PC-3 (cell line): ENCODE measurements around the gene WDR27. TPM values are rescaled to one million over a fixed set of nuclear protein-coding genes. Genes with fewer than 3 reads are reported as not detected.

Source experiments
- ATAC-seq: fragments of 200-7000 bp; cut with Tn5 transposase; 2 replicates; pipeline ENCODE4 v1.9.1; 2020; ENCODE audit warnings: mild to moderate bottlenecking, moderate library complexity
- BruUV-seq: library from RNA; stranded (reverse); fragments of 400-500 nt; replicated peaks from 2 replicates; lab custom pipeline; 2021; lab: Mats Ljungman, UMichigan
- CTCF ChIA-PET: fragments of 300-600 bp; sonication (Branson Sonifier 250); formaldehyde crosslinking; loops from one replicate; lab custom pipeline; 2022; ENCODE audit warnings: antibody characterized with exemption; lab: Charles Lee
- POLR2A ChIA-PET: fragments of 300-600 bp; sonication (Branson Sonifier 250); formaldehyde crosslinking; loops from one replicate; lab custom pipeline; 2022; ENCODE audit warnings: antibody characterized with exemption; ENCODE audit not compliant: unreplicated experiment; lab: Charles Lee
- DNase-seq: peaks from one replicate; pipeline ENCODE4 v3.0.0-alpha.2; 2015
- H2AFZ ChIP-seq: fragments of 300-600 bp; sonication (generic); 2 replicates; pipeline ENCODE4 v1.6.0; 2016; ENCODE audit warnings: antibody characterized with exemption, low read length
- H3F3A ChIP-seq: fragments of 300-600 bp; sonication (generic); one replicate; pipeline ENCODE4 v1.6.0; 2017; ENCODE audit warnings: antibody characterized with exemption, low read length, control low read depth, mild to moderate bottlenecking; ENCODE audit not compliant: unreplicated experiment
- H3K27ac ChIP-seq: fragments of 300-600 bp; sonication (generic); 2 replicates; pipeline ENCODE4 v1.5.1; 2016; ENCODE audit warnings: mild to moderate bottlenecking, low read length
- H3K27me3 ChIP-seq: fragments of 300-600 bp; sonication (generic); 2 replicates; pipeline ENCODE4 v1.6.1; 2016; ENCODE audit warnings: low read length, mixed read lengths
- H3K36me3 ChIP-seq: fragments of 300-600 bp; sonication (generic); 2 replicates; pipeline ENCODE4 v1.6.1; 2016; ENCODE audit warnings: low read depth, mixed run types, low read length, mixed read lengths
- H3K4me1 ChIP-seq: fragments of 300-600 bp; sonication (generic); 2 replicates; pipeline ENCODE4 v1.5.1; 2016; ENCODE audit warnings: low read length; ENCODE audit not compliant: insufficient read depth
- H3K4me2 ChIP-seq: fragments of 300-600 bp; sonication (generic); 2 replicates; pipeline ENCODE4 v1.6.0; 2016; ENCODE audit warnings: low read length
- H3K4me3 ChIP-seq: fragments of 300-600 bp; sonication (generic); 2 replicates; pipeline ENCODE4 v1.5.1; 2016; ENCODE audit warnings: mild to moderate bottlenecking, low read length, mixed read lengths
- H3K79me2 ChIP-seq: fragments of 300-600 bp; sonication (generic); 2 replicates; pipeline ENCODE4 v1.6.1; 2017; ENCODE audit warnings: low read length, mixed read lengths
- H3K9ac ChIP-seq: fragments of 300-600 bp; sonication (generic); 2 replicates; pipeline ENCODE4 v1.6.0; 2016; ENCODE audit warnings: mild to moderate bottlenecking, low read length
- H3K9me2 ChIP-seq: fragments of 300-600 bp; sonication (generic); replicated peaks from 2 replicates; pipeline ENCODE4 v1.6.1; 2016; ENCODE audit warnings: mixed run types, low read length, mixed read lengths
- H3K9me3 ChIP-seq: fragments of 300-600 bp; sonication (generic); 2 replicates; pipeline ENCODE4 v1.6.1; 2016; ENCODE audit warnings: low read length, mixed read lengths
- H4K20me1 ChIP-seq: fragments of 300-600 bp; sonication (generic); 2 replicates; pipeline ENCODE4 v1.6.1; 2016; ENCODE audit warnings: low read length, mixed read lengths
- CTCF ChIP-seq: fragments of 300-600 bp; sonication (generic); conservative IDR thresholded peaks from 2 replicates; pipeline ENCODE4 v1.5.1; 2017; ENCODE audit warnings: antibody characterized with exemption, low read depth, mild to moderate bottlenecking, low read length
- EZH2 ChIP-seq: fragments of 300-600 bp; sonication (generic); IDR thresholded peaks from one replicate; pipeline ENCODE4 v1.6.1; 2017; ENCODE audit warnings: antibody characterized with exemption, mild to moderate bottlenecking, low read length; ENCODE audit not compliant: unreplicated experiment
- EZH2phosphoT487 ChIP-seq: fragments of 300-600 bp; sonication (generic); IDR thresholded peaks from 2 replicates; pipeline ENCODE4 v1.6.1; 2018; ENCODE audit warnings: mild to moderate bottlenecking, antibody characterized with exemption, low read length, borderline replicate concordance
- intact Hi-C: fragments of 100-400 bp; cut with micrococcal nuclease; formaldehyde crosslinking; loops from 2 replicates; pipeline ENCODE4 v1.9.0; 2023
- total RNA-seq: library from RNA; depleted of rRNA; stranded (reverse); fragments of >200 nt; gene quantifications from 2 replicates; pipeline ENCODE4 v1.2.3, GENCODE V29; 2014

WDR27 gene
- total RNA-seq, 1 experiment from 2014 or later, result 20.0 TPM

GRCh38 chr6:169452117-169452868 lies 249.5 kb downstream of the WDR27 start:
- no TSS peak for BruUV-seq
- Histone ChIP-seq H3K4me2 (no peak overlapping the region), H3K27ac (no peak overlapping the region), H3K4me1 (no peaks in the 10 kb centered on the region), H3K36me3 (no peaks in the 10 kb centered on the region), H3F3A (no peaks in the 10 kb centered on the region), H3K9me3 (no peaks in the 10 kb centered on the region), H3K4me3 (no peak overlapping the region), H3K79me2 (no peaks in the 10 kb centered on the region), H4K20me1 (no peaks in the 10 kb centered on the region), H3K9me2 (no peaks in the 10 kb centered on the region), H3K27me3 (peaks cover 13% of the 10 kb centered on the region; the same call in 1 of the 2 replicates), H2AFZ (no peak overlapping the region), H3K9ac (no peak overlapping the region)
- TF ChIP-seq EZH2phosphoT487 (no peak), CTCF (no peak), EZH2 (no peak)
- DNase-seq (no peak), ATAC-seq (no peak)
- ChIA-PET POLR2A (no interaction called here), CTCF (no interaction called here)
- intact Hi-C loops, result no loop called here

- POLR2A ChIA-PET, result no interaction called here
- Histone ChIP-seq H3K4me2 (no peak overlapping the region), H3K4me3 (no peak overlapping the region)
These were observed 250.6 kb downstream of the WDR27 start for GRCh38 chr6:169451065-169451838.

More at GRCh38 chr6:169451065-169451838, 250.6 kb downstream of the WDR27 start:
- BruUV-seq, result no TSS peak
- Histone ChIP-seq H4K20me1 (no peaks in the 10 kb centered on the region), H3K9ac (no peak overlapping the region), H3K36me3 (no peaks in the 10 kb centered on the region), H3K9me2 (no peaks in the 10 kb centered on the region), H3K9me3 (no peaks in the 10 kb centered on the region), H3K4me1 (no peaks in the 10 kb centered on the region), H3F3A (no peaks in the 10 kb centered on the region), H3K79me2 (no peaks in the 10 kb centered on the region), H2AFZ (no peak overlapping the region), H3K27ac (no peak overlapping the region), H3K27me3 (peaks cover 21% of the 10 kb centered on the region; the same call in 1 of the 2 replicates)
- no peak for TF ChIP-seq EZH2phosphoT487
- TF ChIP-seq EZH2, result no peak
- TF ChIP-seq CTCF, result no peak
- no peak for ATAC-seq
- no peak for DNase-seq
- intact Hi-C loops, result no loop called here
- CTCF ChIA-PET, result no interaction called here
